Upper lobe of left lung (tissue), 6 donors: ENCODE results near the gene TRIM8. TPM values are rescaled to one million over a fixed set of nuclear protein-coding genes. Genes with fewer than 3 reads are reported as not detected.

Experiments used
- ATAC-seq, 2 donors: fragments of 200-7000 bp; cut with Tn5 transposase; one replicate each; pipeline ENCODE4 v1.9.1; 2022; ENCODE audit warnings: mild to moderate bottlenecking in 2 of 2, moderate library complexity in 2 of 2; ENCODE audit not compliant: low FRiP score in 2 of 2
- DNase-seq, 2 donors: peaks; one replicate each; pipeline ENCODE4 v3.0.0-alpha.2; 2019 to 2020
- H3K27ac ChIP-seq, 4 donors: fragments of 200-600 bp; sonication (generic); one replicate each; pipeline ENCODE4 v1.5.1; 2016 to 2019
- H3K27me3 ChIP-seq, 4 donors: fragments of 200-600 bp; sonication (generic); one replicate each; pipeline ENCODE4 v1.5.1; 2017 to 2019
- H3K36me3 ChIP-seq, 4 donors: fragments of 200-600 bp; sonication (generic); one replicate each; pipeline ENCODE4 v1.5.1; 2016 to 2019
- H3K4me1 ChIP-seq, 4 donors: fragments of 200-600 bp; sonication (generic); one replicate each; pipeline ENCODE4 v1.5.1; 2018 to 2019
- H3K4me3 ChIP-seq, 4 donors: fragments of 200-600 bp; sonication (generic); one replicate each; pipeline ENCODE4 v1.5.1; 2017 to 2019; ENCODE audit warnings: mild to moderate bottlenecking in 2 of 4, moderate library complexity in 1 of 4
- H3K9me3 ChIP-seq, 4 donors: fragments of 200-600 bp; sonication (generic); one replicate each; pipeline ENCODE4 v1.5.1; 2018 to 2019
- EP300 ChIP-seq, 4 donors: sonication (generic); formaldehyde crosslinking; IDR thresholded peaks; one replicate each; pipeline ENCODE4 v1.5.1; 2017; ENCODE audit warnings: antibody characterized with exemption in 4 of 4, control low read depth in 2 of 4
- POLR2A ChIP-seq, 4 donors: fragments of 450-650 bp; IDR thresholded peaks; one replicate each; pipeline ENCODE4 v1.5.1; 2016 to 2017; ENCODE audit warnings: antibody characterized with exemption in 4 of 4, mild to moderate bottlenecking in 2 of 4
- POLR2AphosphoS5 ChIP-seq, 2 donors: sonication (generic); formaldehyde crosslinking; IDR thresholded peaks; one replicate each; pipeline ENCODE4 v1.5.1; 2017; ENCODE audit warnings: antibody characterized with exemption in 2 of 2
- WGBS, 2 donors: methylation state at CpG; one replicate each; pipeline ENCODE4 v1.1.5; 2017 to 2018; 5-methylcytosine and 5-hydroxymethylcytosine counted together
- total RNA-seq, 6 donors: library from RNA; depleted of rRNA in 4 of 6; stranded (reverse); fragments of >200 nt in 4 of 6; gene quantifications; one replicate each; pipeline versions ENCODE4 v1.1.0 to v1.2.1, GENCODE V29; 2016 to 2021
- TF ChIP-seq, protein P1 (sequence below), 6 experiments: fragments of 450-650 bp in 4 of 6; fragments of 200-600 bp in 2 of 6; sonication (generic) in 2 of 6; IDR thresholded peaks; one replicate each; pipeline ENCODE4 v1.5.1; 2016 to 2019; ENCODE audit warnings: antibody characterized with exemption in 6 of 6
- donor health status: DM: no; HTN: no; CAD: no; lungs with moderate emphysema.
- donor health status: DM: no; HTN: yes; CAD: no; lungs with severe emphysema.

TRIM8 gene
- total RNA-seq, 6 donors from 2014 or later = 162 to 279 (median 177) TPM

DNA sequence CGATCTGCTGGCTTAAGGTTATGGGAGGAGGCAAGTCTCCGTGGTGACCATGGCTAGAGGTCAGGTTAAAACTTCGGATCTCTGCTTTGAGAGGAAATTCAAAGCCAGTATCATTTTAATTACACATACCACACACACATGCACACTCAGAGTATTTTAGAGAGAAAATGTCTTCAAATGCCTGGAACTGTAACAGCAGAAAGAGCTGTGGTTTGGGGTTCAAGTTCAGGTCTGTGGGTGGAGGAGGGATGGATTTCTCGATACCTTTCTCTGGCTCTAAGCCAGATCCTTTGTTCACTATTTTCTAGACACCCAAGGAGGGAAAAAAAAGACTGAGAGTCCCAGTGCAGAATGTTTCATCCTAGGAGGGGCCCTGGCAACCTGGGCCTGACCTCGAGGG, 37.4 kb downstream of the TRIM8 start:
- TF ChIP-seq POLR2A (IDR thresholded peaks at IDR 0.05) (no peak), POLR2AphosphoS5 (IDR thresholded peaks at IDR 0.05) (no peak), EP300 (IDR thresholded peaks at IDR 0.05) (no peak)
- TF ChIP-seq, protein P1, sequence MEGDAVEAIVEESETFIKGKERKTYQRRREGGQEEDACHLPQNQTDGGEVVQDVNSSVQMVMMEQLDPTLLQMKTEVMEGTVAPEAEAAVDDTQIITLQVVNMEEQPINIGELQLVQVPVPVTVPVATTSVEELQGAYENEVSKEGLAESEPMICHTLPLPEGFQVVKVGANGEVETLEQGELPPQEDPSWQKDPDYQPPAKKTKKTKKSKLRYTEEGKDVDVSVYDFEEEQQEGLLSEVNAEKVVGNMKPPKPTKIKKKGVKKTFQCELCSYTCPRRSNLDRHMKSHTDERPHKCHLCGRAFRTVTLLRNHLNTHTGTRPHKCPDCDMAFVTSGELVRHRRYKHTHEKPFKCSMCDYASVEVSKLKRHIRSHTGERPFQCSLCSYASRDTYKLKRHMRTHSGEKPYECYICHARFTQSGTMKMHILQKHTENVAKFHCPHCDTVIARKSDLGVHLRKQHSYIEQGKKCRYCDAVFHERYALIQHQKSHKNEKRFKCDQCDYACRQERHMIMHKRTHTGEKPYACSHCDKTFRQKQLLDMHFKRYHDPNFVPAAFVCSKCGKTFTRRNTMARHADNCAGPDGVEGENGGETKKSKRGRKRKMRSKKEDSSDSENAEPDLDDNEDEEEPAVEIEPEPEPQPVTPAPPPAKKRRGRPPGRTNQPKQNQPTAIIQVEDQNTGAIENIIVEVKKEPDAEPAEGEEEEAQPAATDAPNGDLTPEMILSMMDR (IDR thresholded peaks at IDR 0.05) = no peak
- no peak overlapping the region for H3K27ac ChIP-seq

DNA sequence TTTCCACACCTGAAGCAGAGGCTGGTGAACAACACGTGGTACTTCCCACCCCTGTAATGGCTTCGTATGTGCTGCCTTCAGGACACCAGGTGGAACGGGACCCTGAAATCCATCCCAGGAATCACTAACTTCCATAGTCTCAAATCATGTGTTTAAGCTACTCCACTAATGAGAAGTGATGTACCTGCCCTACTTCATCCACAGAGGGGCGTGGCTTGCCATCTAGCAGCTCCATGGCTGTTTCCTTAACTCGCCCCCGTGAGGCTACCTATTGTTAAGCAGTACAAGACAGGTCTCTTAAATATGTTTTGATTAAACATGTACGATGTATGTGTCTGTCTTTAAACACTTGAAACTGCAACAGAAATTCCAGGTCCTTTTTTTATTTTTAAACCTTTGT, 38.1 kb downstream of the TRIM8 start:
- peaks cover 0 to 23% (median 7%) of the 10 kb centered on the region in 4 donors for H3K36me3 ChIP-seq
- peaks cover 7 to 25% (median 19%) of the 10 kb centered on the region in 4 donors for H3K4me1 ChIP-seq
- no peak overlapping the region for H3K4me3 ChIP-seq
- peak in 1 of 2 donors; percentile 79 for DNase-seq
- H3K27me3 ChIP-seq = no peaks in the 10 kb centered on the region
- H3K27ac ChIP-seq = no peak overlapping the region
- no peaks in the 10 kb centered on the region for H3K9me3 ChIP-seq
- TF ChIP-seq POLR2A (IDR thresholded peaks at IDR 0.05) = no peak
- TF ChIP-seq POLR2AphosphoS5 (IDR thresholded peaks at IDR 0.05) = no peak
- no peak for TF ChIP-seq EP300 (IDR thresholded peaks at IDR 0.05)
- TF ChIP-seq, protein P1 (IDR thresholded peaks at IDR 0.05) = no peak
- WGBS, 2 donors = 72 to 75% methylated on average over 7 of the region's 7 CpGs
- ATAC-seq = peak in 1 of 2 donors; percentile 70

More for the DNA sequence above, 37.4 kb downstream of the TRIM8 start:
- H3K27me3 ChIP-seq = no peaks in the 10 kb centered on the region
- H3K9me3 ChIP-seq = no peaks in the 10 kb centered on the region
- no peak overlapping the region for H3K4me3 ChIP-seq
- peaks cover 0 to 23% (median 7%) of the 10 kb centered on the region in 4 donors for H3K36me3 ChIP-seq
- WGBS, 2 donors = 80 to 84% methylated on average over 5 of the region's 5 CpGs
- H3K4me1 ChIP-seq = peaks cover 14 to 32% (median 26%) of the 10 kb centered on the region in 4 donors
- ATAC-seq (no peak), DNase-seq (no peak)

DNA sequence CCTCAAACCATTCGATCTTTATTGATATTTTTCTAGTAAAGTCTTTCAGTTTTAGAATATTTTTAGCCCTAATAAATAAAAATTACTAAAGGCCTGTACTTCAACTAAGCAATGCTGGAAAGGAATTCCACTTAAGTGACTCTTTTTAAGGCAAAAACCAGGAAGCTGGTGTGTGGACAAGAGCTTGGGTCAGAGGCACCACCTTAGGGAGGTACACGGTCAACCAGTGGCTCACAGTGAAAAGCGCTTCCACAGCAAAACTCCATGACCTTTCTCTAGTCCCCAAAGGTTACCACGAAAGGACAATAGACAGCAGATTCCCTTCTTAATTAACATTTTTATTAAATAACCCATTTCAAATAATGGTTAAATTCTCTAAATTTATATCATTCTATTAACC, 38.7 kb downstream of the TRIM8 start:
- Histone ChIP-seq H3K4me1 (peaks cover 5 to 20% (median 14%) of the 10 kb centered on the region in 4 donors), H3K9me3 (no peaks in the 10 kb centered on the region), H3K27ac (no peak overlapping the region), H3K27me3 (no peaks in the 10 kb centered on the region), H3K36me3 (peaks cover 0 to 23% (median 7%) of the 10 kb centered on the region in 4 donors), H3K4me3 (no peak overlapping the region)
- no peak for DNase-seq
- WGBS, 2 donors = 69 to 74% methylated on average over 4 of the region's 4 CpGs
- TF ChIP-seq POLR2AphosphoS5 (IDR thresholded peaks at IDR 0.05) (no peak), POLR2A (IDR thresholded peaks at IDR 0.05) (no peak), EP300 (IDR thresholded peaks at IDR 0.05) (no peak)
- TF ChIP-seq, protein P1 (IDR thresholded peaks at IDR 0.05) = no peak
- ATAC-seq = no peak

GRCh38 chr10:102683736-102684135, 39.5 kb downstream of the TRIM8 start:
- peaks cover 5 to 12% (median 7%) of the 10 kb centered on the region in 4 donors for H3K4me1 ChIP-seq
- DNase-seq (no peak), ATAC-seq (no peak)
- no peaks in the 10 kb centered on the region for H3K27me3 ChIP-seq
- H3K9me3 ChIP-seq = no peaks in the 10 kb centered on the region
- no peak overlapping the region for H3K4me3 ChIP-seq
- 83 to 88% methylated on average over 5 of the region's 5 CpGs for WGBS, 2 donors
- H3K27ac ChIP-seq = no peak overlapping the region
- H3K36me3 ChIP-seq = peaks cover 0 to 23% (median 7%) of the 10 kb centered on the region in 4 donors
- TF ChIP-seq POLR2A (IDR thresholded peaks at IDR 0.05) = no peak
- TF ChIP-seq, protein P1 (IDR thresholded peaks at IDR 0.05) = no peak
- no peak for TF ChIP-seq EP300 (IDR thresholded peaks at IDR 0.05)
- TF ChIP-seq POLR2AphosphoS5 (IDR thresholded peaks at IDR 0.05) = no peak
